NCI-H510A (cell line): ENCODE data around the gene MAZ.
"Not testable (repeated sequence)": the region's sequence is repeated elsewhere in the genome, so short reads cannot be mapped to it uniquely, and the experiment has no call there.

Source experiments
- DNase-seq: peaks from one replicate; lab custom pipeline; 2025; lab: John Stamatoyannopoulos, UW

Gene MAZ

GRCh38 chr16:29784901-29785500 lies 21.3 kb upstream of the MAZ start:
- no peak for DNase-seq

- DNase-seq: not testable (repeated sequence)
These were observed 19.2 kb upstream of the MAZ start for GRCh38 chr16:29787155-29787554.

DNA sequence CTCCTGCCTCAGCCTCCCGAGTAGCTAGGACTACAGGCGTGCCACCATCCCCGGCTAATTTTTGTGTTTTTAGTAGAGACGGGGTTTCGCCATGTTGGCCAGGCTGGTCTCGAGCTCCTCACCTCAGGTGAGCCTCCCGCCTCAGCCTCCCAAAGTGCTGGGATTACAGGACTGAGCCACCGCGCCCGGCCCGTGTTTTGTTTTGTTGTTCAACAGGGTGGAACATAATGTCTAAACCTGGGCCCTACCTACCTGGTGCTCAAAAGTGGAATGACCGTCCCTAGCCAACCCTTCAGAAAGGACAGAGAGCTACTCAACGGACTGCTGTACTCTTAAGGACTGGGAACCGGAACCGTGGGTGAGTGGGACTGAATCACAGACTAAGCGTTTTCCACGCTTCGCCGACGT lies 16.6 kb upstream of the MAZ start:
- no peak for DNase-seq

- DNase-seq: peak; percentile 99
These were observed 16.0 kb upstream of the MAZ start, which contains the start of gene KIF22 for GRCh38 chr16:29790183-29790948. Gene KIF22, plus strand, starts transcription at chr16:29790751. Its CDS starts 9 bp downstream, at chr16:29790760.

GRCh38 chr16:29790949-29791844 lies 15.1 kb upstream of the MAZ start:
- no peak for DNase-seq

GRCh38 chr16:29791845-29792807 lies 14.2 kb upstream of the MAZ start:
- no peak for DNase-seq

- not testable (repeated sequence) for DNase-seq
These were observed 13.2 kb upstream of the MAZ start for GRCh38 chr16:29793153-29793552.

DNA sequence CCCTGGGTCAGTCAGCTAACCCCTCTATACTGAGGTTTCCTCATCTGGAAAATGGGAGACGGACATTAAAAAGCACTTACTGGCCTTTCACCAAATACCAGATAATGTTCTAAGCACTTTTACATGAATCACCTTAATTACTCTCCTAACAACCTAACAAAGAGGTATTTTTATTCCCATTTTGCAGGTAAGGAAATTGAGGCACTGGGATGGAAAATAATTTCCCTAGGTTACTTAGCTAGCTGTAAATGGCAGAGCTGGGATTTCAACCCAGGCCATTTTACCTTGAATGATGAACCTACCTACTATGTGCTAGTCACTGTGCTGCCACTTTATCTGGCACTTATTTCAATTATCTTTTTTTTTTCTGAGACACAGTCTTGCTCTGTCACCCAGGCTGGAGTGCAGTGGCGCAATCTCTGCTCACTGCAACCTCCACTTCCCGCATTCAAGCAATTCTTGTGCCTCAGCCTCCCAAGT lies 12.1 kb upstream of the MAZ start:
- DNase-seq: no peak

- no peak for DNase-seq
These were observed 3.9 kb upstream of the MAZ start for GRCh38 chr16:29802416-29802935.

GRCh38 chr16:29804020-29804419 lies 2.3 kb upstream of the MAZ start:
- DNase-seq: no peak

- DNase-seq: peak; percentile 52
These were observed 1.7 kb upstream of the MAZ start for GRCh38 chr16:29804455-29805231.

DNA sequence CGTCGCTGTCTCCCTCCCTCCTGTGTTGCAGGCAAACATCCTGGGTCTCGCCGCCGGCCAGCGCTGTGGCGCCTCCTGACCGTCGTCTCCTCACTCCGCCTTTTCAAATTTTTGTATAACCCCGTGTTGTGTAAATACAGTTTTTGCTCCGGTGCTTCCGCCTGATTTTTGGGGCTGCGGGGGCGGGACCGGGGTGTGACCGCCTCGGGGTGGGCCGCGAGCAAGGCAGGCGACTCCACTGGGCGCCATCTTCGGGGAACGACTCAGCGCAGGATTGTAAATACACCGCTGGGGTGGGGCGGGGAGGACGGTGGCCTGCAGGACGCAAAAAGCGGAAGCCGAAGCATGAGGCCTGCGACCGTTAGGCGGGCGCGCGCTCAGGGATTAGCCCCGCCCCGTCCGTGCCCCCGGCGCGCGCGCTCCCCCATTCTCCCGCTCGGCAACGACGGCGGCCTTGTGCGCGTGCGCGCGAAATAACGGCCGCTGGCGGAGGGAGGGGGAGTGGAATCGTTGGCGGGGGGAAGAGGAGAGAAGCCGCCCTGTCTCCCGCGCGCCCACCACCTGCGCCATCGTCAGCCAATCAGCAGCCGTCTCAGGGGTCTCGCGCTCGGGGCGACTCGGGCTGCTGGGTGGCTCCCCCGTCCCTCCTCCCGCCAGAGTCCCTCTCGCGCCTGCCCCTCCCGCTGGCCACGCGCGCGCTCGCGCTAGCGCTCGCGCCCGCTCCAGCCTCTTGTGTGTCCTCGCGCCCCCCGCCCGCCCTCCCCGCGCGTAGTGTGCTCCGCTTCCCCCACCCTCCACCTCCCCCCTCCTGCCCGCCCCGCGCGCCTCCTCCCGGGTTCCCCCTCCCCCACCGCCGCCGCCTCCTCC lies 864 bp upstream of the MAZ start:
- DNase-seq: peak; percentile 99

DNA sequence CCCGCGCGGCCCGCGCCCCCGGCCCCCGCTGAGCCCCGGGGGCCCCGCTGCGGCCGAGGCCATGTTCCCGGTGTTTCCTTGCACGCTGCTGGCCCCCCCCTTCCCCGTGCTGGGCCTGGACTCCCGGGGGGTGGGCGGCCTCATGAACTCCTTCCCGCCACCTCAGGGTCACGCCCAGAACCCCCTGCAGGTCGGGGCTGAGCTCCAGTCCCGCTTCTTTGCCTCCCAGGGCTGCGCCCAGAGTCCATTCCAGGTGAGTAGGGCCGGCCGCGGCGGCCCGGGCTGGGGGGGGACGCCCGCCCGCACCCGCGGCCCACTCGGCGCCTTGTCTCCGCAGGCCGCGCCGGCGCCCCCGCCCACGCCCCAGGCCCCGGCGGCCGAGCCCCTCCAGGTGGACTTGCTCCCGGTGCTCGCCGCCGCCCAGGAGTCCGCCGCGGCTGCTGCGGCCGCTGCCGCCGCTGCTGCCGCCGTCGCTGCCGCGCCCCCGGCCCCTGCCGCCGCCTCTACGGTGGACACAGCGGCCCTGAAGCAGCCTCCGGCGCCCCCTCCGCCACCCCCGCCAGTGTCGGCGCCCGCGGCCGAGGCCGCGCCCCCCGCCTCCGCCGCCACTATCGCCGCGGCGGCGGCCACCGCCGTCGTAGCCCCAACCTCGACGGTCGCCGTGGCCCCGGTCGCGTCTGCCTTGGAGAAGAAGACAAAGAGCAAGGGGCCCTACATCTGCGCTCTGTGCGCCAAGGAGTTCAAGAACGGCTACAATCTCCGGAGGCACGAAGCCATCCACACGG lies 504 bp downstream of the MAZ start:
- peak; percentile 85 for DNase-seq

DNA sequence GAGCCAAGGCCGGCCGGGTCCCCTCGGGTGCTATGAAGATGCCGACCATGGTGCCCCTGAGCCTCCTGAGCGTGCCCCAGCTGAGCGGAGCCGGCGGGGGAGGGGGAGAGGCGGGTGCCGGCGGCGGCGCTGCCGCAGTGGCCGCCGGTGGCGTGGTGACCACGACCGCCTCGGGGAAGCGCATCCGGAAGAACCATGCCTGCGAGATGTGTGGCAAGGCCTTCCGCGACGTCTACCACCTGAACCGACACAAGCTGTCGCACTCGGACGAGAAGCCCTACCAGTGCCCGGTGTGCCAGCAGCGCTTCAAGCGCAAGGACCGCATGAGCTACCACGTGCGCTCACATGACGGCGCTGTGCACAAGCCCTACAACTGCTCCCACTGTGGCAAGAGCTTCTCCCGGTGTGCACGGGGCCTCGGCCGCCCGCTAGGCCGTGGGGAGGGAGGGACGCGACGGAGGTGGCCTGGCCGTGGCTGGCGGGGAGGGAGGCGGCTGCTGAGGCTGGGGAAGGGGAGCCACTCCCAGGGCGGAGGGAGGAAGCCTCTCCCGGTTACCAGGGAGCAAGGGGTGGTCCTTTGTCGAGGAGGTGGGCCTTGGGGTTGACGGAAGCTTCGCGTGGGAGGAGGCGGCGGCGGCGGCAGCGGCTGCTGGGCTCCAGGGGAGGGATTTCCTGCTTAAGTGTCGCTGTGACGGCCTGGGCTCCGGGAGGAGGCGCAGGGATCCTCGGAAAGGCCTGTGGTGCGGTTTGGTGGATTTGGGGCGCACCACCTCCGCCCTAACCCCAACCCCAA lies 1.3 kb downstream of the MAZ start:
- DNase-seq: peak; percentile 92

DNA sequence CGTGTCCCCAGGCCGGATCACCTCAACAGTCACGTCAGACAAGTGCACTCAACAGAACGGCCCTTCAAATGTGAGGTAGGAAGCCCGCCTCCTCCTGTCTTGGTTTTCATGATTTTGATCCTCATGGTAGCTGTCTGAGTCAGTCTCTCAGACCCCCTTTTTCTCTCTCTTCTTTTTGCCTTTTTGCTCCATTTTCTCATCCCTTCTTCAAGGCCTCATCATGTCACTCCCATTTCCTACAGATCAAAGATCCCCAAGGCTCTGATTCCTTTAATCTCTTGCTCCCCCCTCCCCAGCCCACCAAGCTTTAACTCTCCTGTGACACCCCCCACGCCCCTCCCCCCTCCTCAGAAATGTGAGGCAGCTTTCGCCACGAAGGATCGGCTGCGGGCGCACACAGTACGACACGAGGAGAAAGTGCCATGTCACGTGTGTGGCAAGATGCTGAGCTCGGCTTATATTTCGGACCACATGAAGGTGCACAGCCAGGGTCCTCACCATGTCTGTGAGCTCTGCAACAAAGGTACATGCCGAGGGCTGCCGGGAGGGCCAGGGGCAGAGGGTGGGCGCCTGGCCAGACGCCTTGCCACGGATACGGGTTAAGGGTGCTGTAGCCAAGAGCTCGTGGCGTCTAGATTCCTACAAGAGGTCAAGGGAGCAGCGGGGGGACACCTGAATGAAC lies 2.0 kb downstream of the MAZ start:
- no peak for DNase-seq

DNA sequence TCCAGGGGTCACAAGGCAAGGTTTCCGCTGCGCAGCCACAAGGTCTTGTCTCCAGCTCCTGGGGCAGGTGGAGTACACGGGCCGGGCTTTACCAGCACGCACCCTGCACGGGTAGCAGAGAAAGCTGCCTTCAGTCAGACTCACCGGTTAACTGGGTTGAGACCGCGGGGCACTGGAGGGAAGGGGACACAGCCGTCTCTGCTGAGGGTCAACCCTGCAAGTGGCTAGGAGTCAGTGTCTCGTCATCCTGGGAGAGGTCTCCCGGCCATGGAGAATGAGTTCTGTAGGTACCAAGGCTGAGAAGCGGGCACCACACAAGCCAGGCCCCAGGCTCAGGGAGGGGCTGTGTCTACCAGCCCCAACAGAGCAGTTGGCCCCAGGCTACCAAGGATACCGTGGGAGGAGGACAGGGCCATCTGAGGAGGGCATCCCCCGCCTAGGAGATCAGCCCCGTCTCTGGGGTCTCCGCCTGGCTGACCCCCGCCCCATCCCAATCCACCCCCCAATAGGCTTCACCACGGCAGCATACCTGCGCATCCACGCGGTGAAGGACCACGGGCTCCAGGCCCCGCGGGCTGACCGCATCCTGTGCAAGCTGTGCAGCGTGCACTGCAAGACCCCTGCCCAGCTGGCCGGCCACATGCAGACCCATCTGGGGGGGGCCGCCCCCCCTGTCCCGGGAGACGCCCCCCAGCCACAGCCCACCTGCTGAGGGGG lies 2.9 kb downstream of the MAZ start:
- DNase-seq: no peak
